ENCODE data around the gene CBY2.

The CBY2 gene

GRCh38 chr13:45688577-45688976 is 13.5 kb upstream of the CBY2 start:
- no peak for TF ChIP-seq CTCF (conservative IDR thresholded peaks at IDR 0.05; ENCODE audit: low read depth)
- ChIA-PET POLR2A (ENCODE audit: low non-redundant PET) (no interaction called here), CTCF (interaction anchor here (1.7 kb wide), 1 partner anchor 65 kb away, joined by 8 read pairs; no protein-coding TSS in a partner anchor)
- DNase-seq (ENCODE audit: low spot score), result no peak
- no peak overlapping the region for H3K27ac ChIP-seq

GRCh38 chr13:45690636-45691035 is 11.5 kb upstream of the CBY2 start:
- no peak for DNase-seq (ENCODE audit: low spot score)
- H3K27ac ChIP-seq, result no peak overlapping the region
- TF ChIP-seq CTCF (conservative IDR thresholded peaks at IDR 0.05; ENCODE audit: low read depth), result no peak
- ChIA-PET CTCF (no interaction called here), POLR2A (ENCODE audit: low non-redundant PET) (no interaction called here)

DNA sequence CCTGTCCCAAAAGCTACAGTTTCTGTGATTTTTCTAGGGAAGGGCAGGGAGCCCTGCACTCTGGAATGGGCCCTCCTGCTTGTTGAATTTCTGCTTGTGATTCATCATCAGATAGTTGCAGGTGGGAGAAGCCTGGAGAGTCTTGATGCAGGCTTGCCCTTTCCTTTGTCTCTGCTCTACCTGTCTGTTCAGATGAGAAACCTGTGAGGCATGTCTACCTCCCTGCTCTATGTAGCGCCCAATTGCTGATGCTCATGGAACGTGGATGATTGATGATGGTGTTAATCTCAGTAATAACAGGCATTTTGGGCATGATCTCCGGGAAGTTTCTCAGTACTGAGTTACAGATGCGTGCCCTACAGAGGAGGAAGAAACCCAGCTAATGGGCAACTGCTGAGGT is 10.9 kb upstream of the CBY2 start:
- TF ChIP-seq CTCF (conservative IDR thresholded peaks at IDR 0.05; ENCODE audit: low read depth), result no peak
- DNase-seq (ENCODE audit: low spot score), result no peak
- no peak overlapping the region for H3K27ac ChIP-seq
- POLR2A ChIA-PET (ENCODE audit: low non-redundant PET), result no interaction called here
- CTCF ChIA-PET, result interaction anchor here (0.5 kb wide), 1 partner anchor 15 kb away, joined by 5 read pairs; no protein-coding TSS in a partner anchor

GRCh38 chr13:45691667-45692066 is 10.5 kb upstream of the CBY2 start:
- ChIA-PET CTCF (interaction anchor here (0.5 kb wide), 1 partner anchor 15 kb away, joined by 5 read pairs; no protein-coding TSS in a partner anchor), POLR2A (ENCODE audit: low non-redundant PET) (no interaction called here)
- no peak for TF ChIP-seq CTCF (conservative IDR thresholded peaks at IDR 0.05; ENCODE audit: low read depth)
- H3K27ac ChIP-seq, result no peak overlapping the region
- DNase-seq (ENCODE audit: low spot score), result no peak

DNA sequence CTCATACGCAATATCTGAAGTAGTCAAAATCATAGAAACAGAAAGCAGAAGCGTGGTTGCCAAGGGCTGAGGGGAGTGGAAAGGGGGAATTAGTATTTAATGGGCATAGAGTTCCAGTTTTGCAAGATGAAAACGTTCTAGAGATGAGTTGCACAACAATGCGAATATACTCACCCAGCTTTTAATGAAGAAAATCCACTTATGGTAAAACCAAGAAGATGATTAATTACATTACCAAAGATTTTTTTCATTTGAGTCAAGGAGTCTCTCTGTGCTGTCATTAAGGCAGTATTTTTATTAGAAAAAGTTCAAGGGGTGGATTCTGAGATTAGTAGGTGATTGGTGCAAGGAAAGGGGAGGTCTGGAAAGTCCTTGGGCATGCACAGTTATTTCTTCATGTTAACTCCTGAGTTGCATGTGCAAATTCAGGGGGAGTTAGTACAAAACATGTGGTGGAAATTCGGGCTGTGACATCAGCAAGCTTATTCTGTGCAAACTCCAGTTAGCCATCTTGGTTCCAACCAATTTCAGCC is 6.9 kb upstream of the CBY2 start:
- H3K27ac ChIP-seq, result no peak overlapping the region
- ChIA-PET CTCF (no interaction called here), POLR2A (ENCODE audit: low non-redundant PET) (no interaction called here)
- no peak for DNase-seq (ENCODE audit: low spot score)
- no peak for TF ChIP-seq CTCF (conservative IDR thresholded peaks at IDR 0.05; ENCODE audit: low read depth)

- no peak for TF ChIP-seq CTCF (conservative IDR thresholded peaks at IDR 0.05; ENCODE audit: low read depth)
- peak; percentile 32 for DNase-seq (ENCODE audit: low spot score)
- CTCF ChIA-PET, result no interaction called here
- H3K27ac ChIP-seq, result no peak overlapping the region
- POLR2A ChIA-PET (ENCODE audit: low non-redundant PET), result no interaction called here
These were observed 5.4 kb upstream of the CBY2 start for GRCh38 chr13:45696610-45697226.
